ENCODE measurements around the gene TMEM225B.

- TF ChIP-seq POLR2A (IDR thresholded peaks at IDR 0.05) (no peak), CTCF (IDR thresholded peaks at IDR 0.05) (no peak)
Measured at GRCh38 chr7:99626661-99627060, 28.6 kb downstream of the TMEM225B start.

Data from heart left ventricle (tissue), 13 donors.